HepG2 (cell line): Measurements from ENCODE around the gene NFE2L2. TPM values are rescaled to one million over a fixed set of nuclear protein-coding genes. Genes with fewer than 3 reads are reported as not detected.

Source experiments
- AHDC1 ChIP-seq: sonication (generic); formaldehyde crosslinking; IDR thresholded peaks from 2 replicates; pipeline ENCODE4 v1.5.1; 2020; ENCODE audit warnings: mild to moderate bottlenecking, missing genetic modification reagents, borderline replicate concordance
- FOXM1 ChIP-seq: sonication (generic); formaldehyde crosslinking; IDR thresholded peaks from 2 replicates; pipeline ENCODE4 v1.5.0; 2020; ENCODE audit warnings: missing genetic modification reagents
- HNF1B ChIP-seq: sonication (generic); formaldehyde crosslinking; IDR thresholded peaks from 2 replicates; pipeline ENCODE4 v1.5.1; 2020; ENCODE audit warnings: mild to moderate bottlenecking, moderate library complexity, missing genetic modification reagents
- NAIF1 ChIP-seq: sonication (generic); formaldehyde crosslinking; IDR thresholded peaks from 2 replicates; pipeline ENCODE4 v1.5.0; 2020; ENCODE audit warnings: mild to moderate bottlenecking, missing genetic modification reagents, borderline replicate concordance
- SRY ChIP-seq: sonication (generic); formaldehyde crosslinking; IDR thresholded peaks from 2 replicates; pipeline ENCODE4 v1.8.0; 2022; ENCODE audit warnings: mild to moderate bottlenecking, missing genetic modification reagents
- STAG1 ChIP-seq: sonication (generic); formaldehyde crosslinking; IDR thresholded peaks from 2 replicates; pipeline ENCODE4 v1.4.0; 2020; ENCODE audit warnings: missing genetic modification reagents
- TMF1 ChIP-seq: sonication (generic); formaldehyde crosslinking; IDR thresholded peaks from 2 replicates; pipeline ENCODE4 v1.8.1; 2022; ENCODE audit warnings: low read depth, missing genetic modification reagents
- ZNF142 ChIP-seq: sonication (generic); formaldehyde crosslinking; IDR thresholded peaks from 2 replicates; pipeline ENCODE4 v1.4.0; 2020; ENCODE audit warnings: missing genetic modification reagents
- ZNF18 ChIP-seq: sonication (generic); formaldehyde crosslinking; IDR thresholded peaks from 2 replicates; pipeline ENCODE4 v1.8.0; 2022; ENCODE audit warnings: mild to moderate bottlenecking, missing genetic modification reagents; ENCODE audit not compliant: insufficient replicate concordance
- ZNF274 ChIP-seq: sonication (generic); formaldehyde crosslinking; IDR thresholded peaks from 2 replicates; pipeline ENCODE4 v1.5.1; 2020; ENCODE audit warnings: mild to moderate bottlenecking, missing genetic modification reagents
- ZNF503 ChIP-seq: sonication (generic); formaldehyde crosslinking; IDR thresholded peaks from 2 replicates; pipeline ENCODE4 v1.4.0; 2020; ENCODE audit warnings: missing genetic modification reagents
- polyA plus RNA-seq, 8 experiments: library from polyadenylated mRNA; depleted of rRNA in 3 of 8; stranded (reverse) in 7 of 8; unstranded in 1 of 8; fragments of >200 nt; fragmentation: Illumina TruSeq in 4 of 8; extraction: Trizol in 4 of 8; gene quantifications; 2 replicates each; pipeline versions ENCODE4 v1.2.1 to v1.2.3, GENCODE V29; 2011 to 2016; ENCODE audit warnings: low read depth in 4 of 8, missing spikeins in 1 of 8, mixed read lengths in 1 of 8; ENCODE audit not compliant: insufficient read depth in 1 of 8
- total RNA-seq, 5 experiments: library from RNA; depleted of rRNA; stranded (reverse); fragments of >200 nt; fragmentation: Illumina TruSeq; extraction: Trizol; gene quantifications; 2 replicates each; pipeline ENCODE4 v1.2.3, GENCODE V29; 2016; ENCODE audit warnings: low read depth in 1 of 5

NFE2L2 gene
- total and polyA plus RNA-seq, 2 of the 13 experiments (the other 11 are each of a cell fraction or from before 2014, with no cell fraction given) = 84.6 to 215 TPM

GRCh38 chr2:177239932-177240630 is 24.4 kb downstream of the NFE2L2 start (continued):
- TF ChIP-seq HNF1B (no peak), ZNF18 (CRISPR knock-in tag) (no peak), NAIF1 (no peak), ZNF142 (0 out of 2 replicates have a peak, but pooled peaks have one; percentile 39), STAG1 (CRISPR knock-in tag) (no peak), AHDC1 (no peak), SRY (CRISPR knock-in tag) (no peak), TMF1 (no peak), ZNF274 (no peak), FOXM1 (no peak), ZNF503 (no peak)
